Suppressor macrophage (primary cell): ENCODE data around the gene ATOSA.
A peak's percentile ranks its signal among the peaks of the same experiment; 100 is the strongest.

ENCODE experiments used
- DNase-seq, 4 experiments: peaks; one replicate each; pipeline ENCODE4 v3.0.0-alpha.2; 2020 to 2022

The ATOSA gene

DNA sequence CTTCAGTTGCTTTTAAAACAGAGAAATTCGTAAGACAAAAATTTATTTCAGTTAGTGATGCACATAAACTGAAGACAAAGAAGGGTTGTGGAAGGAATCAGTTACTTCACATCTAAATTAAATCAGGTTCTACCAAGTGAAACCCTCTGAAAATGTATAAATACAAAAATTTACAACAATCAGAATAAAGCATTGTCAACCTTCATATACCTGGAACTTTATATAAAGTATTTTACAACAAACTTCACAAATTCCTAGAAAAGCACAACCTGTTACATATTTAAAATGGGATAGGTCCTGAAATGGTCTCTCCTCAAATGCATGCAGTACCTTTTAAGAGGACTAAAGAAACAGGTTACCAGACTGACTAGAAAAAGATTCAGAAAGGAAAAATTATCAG is 26.9 kb downstream of the ATOSA start:
- no peak for DNase-seq

DNA sequence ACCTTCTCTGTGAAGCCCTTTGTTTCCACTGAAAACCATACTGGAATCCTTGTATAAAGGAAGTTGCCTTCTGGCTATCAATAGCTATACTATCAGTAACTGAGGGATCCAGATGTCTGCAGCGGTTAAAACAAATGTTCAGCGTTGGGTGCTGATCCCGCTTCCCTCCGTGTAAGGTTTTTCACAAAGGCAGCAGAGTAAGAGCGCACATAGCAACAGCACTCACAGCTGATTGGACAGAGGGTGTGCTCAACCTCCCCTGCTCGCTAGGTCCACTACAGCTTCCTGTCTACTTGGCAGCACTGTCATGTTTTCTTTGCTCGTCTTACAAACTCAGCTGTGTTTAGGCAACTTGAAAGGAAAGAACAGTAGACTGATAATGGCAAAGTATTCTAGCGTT is 27.3 kb downstream of the ATOSA start:
- DNase-seq, result peak; percentile 40 to 57 (median 49)

DNA sequence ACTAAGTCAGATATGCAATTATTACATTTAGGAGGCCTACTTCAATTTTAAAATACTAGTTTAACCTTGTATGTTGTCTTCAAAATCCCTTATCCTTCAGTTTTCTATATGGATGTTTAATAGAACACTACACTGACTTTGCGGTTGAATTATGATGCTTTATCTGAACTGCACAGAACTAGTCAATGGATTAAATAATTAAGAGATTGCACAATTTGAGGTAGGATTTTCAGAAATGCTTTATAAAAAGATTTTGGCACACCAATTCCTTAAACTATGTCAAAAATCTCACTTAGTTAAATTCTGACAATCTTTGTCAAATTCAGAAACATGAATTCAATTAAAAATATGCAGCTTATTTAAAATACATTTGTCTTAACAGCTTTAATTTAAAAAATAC is 28.1 kb downstream of the ATOSA start:
- DNase-seq, result no peak

DNA sequence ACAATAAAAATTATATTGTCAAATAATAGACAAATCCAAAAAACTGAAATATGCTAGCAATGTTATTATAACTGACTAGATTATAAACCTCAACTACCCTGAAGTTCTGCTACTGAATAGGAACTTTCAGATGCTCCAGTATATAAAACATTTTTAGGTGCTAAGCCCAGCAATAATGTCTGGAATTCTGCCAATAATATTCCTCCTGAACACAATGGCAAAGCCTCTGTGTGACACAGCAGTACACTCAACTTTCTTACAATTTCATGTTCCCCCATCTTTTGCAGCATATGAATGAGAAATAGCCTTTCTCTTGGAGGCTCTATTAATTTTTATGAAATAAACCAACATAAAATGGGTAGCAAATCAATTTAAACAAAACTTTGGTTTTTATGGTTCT is 29.5 kb downstream of the ATOSA start:
- DNase-seq, result no peak

DNA sequence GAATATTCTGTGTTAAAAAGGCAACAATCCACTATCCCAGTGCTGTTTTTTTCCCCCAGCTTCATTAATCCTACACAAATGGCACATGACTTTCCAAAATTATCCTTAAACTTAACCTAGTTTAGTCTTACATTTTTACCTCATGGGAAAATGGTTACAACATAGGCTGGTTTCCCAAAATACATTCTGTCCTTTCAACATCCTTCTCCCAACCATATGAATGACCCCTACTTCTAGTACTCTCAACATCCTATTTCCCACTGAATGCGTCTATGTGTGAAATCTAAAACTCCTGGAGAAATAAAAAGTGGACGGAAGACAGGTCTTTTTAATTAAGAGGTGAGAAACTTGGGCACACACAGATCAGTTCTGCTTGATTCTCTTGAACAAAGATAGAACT is 33.3 kb downstream of the ATOSA start:
- no peak for DNase-seq

DNA sequence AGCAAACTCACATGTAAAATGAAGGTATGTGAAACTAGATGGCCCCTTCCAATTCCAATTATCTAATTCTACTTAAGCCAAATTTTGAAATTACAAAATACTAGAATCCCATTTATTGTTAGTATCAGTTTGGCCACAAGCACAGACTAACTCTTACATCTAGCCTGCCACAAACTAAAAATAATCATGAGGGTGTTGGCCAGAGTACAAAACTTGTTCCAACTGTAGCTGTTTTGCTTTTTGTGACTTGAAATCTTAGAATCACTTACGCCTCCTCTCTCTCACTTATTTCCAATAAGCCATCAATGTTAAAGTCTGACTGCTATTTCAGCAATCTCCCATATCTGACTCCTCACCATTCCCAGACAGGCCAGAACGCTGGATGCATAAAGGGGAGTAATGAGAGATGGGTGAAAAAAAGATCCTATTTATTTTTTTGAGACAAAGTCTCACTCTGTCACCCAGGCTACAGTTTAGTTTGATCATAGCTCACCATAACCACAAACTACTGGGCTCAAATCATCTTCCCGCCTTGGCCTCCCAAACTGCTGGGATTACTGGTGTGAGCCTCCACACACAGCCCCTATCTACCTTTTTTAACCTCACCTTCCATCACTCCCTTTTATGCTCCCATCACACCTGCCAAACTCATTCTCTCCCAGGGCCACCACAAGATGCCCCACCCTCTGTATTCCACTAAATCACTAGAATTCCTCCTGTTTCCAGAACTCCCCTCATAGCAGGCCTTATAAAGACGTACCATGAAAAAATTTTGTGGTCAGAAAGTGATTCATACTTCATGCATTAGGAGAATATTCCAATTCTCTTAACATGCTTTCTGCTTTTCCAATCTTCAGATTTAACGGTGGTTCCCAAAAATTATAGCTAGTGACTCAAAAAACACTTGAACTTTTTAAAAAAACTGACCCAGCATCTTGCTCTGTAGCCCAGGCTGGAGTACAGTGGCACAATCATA is 36.5 kb downstream of the ATOSA start:
- DNase-seq, result no peak

DNA sequence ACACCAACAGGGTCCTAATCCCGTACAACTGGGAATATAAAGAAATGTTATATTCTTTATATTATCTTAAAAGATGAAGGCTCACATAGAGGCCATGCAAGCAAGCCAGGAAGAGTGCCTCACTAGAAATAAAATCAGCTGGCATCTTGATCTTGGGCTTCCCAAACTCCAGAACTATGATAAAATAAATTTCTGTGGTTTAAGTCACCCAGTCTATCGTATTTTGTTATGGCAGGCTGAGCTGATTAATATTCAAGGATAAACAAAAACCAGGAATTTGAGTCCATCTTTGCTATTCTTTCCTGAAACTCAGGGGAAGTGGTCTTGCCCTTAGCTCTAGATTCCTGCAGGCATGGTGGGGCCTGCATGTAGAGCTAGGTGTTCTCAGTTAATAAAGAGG is 42.7 kb downstream of the ATOSA start:
- no peak for DNase-seq

DNA sequence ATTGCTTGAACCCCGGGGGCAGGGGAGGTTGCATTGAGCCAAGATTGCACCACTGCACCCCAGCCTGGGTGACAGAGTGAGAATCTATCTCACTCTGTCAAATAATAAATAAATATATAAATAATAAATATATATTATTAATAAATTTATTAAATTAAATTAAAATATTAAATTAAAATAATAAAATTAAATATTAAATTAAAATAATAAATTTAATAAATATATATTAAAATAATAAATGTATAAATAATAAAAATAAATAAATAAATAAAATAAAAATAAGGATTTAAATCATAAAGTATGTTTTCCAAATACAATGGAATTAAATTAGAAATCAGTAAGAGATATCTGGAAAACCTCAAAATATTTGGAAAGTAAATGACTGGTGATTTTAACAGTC is 43.3 kb downstream of the ATOSA start:
- no peak for DNase-seq
